HG03060 (cell line): ENCODE measurements around the gene ATXN1.
"Not testable (repeated sequence)": the region's sequence is repeated elsewhere in the genome, so short reads cannot be mapped to it uniquely, and the experiment has no call there.

Experiments
- ATAC-seq: cut with Tn5 transposase; IDR thresholded peaks from one replicate; pipeline ENCODE4 v1.9.1; 2021; ENCODE audit warnings: low read depth, moderate number of reproducible peaks; ENCODE audit not compliant: unreplicated experiment

ATXN1 gene

DNA sequence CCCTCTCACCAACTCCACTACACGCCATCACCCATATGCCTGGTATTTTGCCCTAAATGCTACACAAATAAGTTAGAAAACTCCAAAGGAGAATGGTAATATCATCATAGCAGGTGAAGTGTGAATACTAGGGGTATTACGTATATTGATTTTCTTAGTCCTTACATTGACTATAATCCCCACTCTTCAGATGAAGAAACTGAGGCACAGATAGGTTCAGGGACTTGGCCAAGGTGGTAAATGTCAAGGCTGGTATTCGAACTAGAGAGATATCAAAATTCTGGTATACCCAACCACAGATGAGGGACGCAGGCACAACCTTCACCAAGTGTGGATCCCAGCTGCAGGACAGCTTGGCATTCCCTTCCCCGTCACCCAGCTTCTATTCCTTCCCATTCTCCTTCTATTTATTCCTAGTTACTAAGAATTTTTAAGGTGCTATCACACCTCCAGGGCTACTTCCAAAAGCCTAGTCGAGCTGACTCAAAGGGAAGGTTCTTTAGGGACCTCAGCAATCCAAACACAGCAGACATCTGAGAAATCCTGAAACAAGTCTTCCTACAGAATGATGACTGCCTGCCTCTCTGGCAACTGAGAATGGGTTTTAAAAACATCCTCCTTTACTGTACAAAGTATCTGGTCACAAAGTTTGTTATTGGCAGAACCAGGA lies 32.6 kb downstream of the ATXN1 start:
- ATAC-seq = no peak

DNA sequence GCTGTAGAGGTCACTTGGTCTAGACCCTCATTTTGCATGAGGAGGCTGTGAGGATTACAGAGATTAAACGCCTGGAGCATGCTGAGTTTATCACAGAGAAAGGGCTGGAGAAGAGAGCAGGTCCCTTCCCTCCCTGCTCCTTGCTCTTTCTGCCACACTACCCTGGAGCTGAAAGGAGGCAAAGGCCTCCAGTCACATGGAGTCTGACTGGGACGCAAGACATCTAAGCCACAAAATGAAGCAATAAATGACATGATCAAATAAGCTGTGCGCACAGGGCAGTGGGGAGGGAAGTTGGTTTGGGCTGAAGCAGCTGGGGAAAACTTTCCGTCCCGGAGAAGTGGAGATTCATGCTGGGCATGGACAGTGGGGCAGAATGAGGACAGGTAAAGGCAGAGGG lies 33.3 kb downstream of the ATXN1 start:
- ATAC-seq = no peak

DNA sequence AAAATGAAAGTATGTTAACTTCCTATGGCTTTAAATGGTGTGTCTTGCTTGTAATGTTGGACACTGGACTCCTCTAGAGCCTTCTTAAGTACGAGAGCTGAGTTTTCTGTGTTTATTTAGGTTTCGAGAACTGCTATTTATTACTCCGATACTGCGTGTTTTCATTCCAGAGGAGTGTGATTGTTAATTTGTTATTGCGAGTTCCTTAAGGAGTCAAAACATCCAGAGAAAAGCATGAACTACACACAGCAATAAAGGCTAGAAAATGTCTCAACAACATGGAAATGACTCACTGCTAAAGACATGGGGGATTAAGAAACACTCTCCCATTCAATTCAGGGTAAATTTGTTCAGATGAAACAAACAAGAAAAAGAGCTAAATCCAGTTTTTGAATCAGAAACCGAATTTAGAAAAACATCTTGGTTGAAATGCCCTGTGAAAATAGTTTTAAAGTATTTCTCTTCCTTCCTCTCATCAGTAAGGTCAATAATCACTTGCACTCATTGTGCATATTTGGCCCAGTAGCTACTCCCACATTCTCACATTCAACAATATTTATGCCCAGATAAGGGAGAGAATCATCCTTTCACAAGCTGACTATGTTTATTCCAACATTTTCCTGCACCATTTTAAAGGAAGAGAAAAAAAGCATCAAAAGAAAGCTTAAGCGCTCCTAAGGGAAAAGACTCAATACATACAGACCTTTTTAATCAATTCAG lies 36.0 kb downstream of the ATXN1 start:
- no peak for ATAC-seq

DNA sequence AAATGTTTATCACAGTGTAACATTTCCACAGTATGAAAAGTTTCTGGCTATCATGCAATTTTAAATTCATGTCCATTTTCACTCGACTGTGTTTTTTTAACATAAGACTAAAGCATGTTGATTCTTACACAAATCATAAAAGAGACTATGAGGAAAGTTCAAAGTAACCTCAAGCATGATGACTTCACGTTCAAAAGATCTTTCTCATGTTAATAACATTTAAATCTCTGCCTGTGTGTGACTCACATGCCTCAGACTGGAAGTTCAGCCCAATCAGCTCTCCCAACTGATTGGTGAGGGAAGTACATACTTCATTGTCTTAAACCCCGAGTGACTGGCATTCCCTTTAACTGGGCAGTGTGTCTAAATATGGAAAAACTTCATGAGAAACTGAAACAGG lies 37.4 kb downstream of the ATXN1 start:
- no peak for ATAC-seq

DNA sequence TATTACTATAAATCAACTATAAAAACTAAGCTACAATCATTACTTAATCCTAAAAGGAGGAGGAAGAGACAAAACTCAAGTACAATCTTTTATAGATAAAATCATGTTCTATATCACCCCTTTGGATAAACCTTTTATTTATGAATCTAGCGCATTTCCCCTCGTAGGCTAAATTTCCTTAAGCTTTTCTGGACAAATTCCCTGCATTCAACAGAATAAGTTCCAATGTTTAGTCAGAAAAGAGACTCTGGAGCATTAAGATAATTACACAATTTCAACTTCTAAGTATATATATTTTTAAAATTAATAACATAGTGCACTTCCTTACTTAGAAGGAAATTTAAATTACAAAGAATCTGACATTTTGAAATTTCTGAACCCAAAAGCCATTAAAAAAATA lies 37.9 kb downstream of the ATXN1 start:
- ATAC-seq = no peak

DNA sequence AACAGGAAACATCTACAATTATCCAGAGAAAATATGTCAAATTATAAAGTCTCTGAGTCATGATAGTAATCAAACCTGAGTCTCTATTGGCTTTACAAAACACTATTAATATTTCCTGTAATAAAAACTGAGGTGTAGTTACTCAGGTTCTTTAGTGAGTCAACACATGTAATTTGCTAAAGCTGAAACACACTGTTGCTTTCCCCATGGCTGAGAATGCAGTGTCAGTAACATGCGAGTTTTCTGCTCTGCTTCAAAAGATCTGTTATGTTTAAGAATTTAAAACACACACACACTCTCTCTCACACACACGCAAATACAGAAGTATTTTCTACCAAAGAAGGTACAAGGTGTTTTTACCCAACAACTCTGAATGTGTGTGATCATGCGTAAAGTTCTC lies 38.6 kb downstream of the ATXN1 start:
- no peak for ATAC-seq

DNA sequence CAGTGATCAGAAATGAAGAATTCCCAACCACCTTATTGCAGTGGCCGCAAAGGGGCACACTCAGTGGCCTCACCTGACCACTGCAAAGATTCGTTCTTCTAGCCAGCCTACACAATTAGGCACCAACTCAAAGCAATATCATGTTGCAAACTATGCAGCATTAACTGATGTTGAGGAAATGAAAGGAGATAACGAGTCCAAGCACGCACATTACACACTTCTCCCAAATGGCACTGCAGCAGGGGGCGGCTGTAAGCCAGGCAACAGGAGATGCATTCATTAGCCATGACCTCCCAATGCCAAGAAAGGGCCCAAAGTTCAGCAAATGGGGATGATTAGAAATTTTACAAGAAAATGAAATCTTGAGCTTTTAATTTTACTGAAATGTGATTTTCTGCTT lies 39.3 kb downstream of the ATXN1 start:
- ATAC-seq = no peak

DNA sequence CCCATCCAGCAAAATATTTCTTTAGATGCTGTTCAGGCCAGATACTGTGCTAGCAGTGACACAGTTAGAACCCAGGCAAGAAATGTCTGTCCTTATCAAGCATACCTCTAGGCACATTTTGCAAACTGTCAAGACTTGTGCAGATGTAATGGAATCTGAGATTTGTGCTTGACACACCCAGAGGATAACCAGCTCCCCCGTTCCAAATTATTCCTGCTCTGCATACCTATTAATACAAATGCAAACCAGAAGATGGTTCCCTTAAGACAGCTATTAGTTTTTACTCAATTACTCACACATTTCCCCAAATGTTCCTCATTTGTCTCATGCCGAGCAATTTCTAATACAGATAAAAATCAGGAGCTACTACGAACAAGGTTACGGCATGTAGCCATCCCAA lies 40.4 kb downstream of the ATXN1 start:
- no peak for ATAC-seq

DNA sequence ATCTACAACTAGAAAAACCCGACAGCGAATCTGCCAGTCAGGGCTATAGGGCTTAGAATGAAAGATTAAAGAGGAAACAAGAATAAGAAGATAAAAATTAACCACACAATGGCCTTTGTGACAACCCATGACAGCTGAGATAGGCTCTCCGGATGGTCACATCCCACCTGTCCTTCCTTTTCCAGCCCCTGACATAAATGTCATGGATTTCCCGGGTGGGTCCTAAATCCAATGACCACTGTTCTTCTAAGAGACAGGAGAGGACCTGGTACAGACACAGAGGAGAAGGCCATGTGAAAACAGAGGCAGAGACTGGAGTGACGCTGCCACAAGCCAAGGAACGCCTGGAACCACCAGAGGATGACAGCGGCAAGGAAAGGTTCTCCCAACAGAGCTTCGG lies 41.8 kb downstream of the ATXN1 start:
- no peak for ATAC-seq

DNA sequence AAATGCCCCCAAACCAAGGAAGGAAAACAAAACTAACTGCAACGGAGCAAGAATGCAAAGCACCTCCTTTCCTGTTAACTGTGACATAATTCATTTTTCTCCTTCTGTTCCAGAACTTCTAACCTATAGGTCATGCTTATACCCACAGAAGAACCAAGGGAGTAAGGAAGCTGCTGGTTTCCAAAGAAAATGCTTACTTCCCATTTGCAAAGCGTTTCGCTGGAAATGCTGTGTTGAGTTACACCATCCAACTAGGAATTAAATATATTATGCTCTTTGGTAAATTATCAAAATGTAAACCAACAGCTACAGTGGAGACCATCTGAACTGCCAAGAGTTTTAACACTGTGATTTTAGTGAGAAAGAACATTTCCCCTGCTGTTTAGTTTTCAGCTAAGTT lies 42.9 kb downstream of the ATXN1 start:
- ATAC-seq = no peak

DNA sequence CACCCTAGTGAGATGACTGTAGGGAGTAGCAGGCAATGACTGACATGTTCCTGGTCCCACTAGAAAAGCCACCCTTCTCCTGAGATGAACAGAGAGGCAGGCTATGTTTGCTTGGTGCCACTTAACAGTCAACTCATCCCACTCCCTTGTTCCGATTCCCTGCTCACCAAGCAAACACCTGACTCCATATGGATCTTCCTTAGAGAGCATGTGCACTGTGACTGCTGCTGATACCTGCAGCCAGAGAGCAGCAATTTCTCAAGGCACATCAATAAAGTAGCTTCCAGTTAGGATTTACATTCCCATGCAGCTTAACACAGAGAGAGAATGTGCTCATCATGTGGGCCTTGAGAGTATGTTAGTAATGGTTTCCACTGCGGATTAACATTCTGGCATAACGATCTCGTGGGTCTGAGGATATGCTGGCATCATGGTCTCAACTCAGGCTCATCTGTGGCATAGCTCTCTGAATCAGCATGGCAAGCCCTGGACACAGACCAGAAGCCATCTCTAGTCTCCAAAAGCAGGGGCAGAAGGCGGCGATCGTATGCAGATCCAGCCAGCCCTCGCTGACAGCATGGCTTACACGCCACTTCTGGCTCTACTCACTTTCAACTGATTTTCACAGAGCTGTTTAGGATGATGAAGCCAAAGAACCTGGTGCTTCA lies 43.9 kb downstream of the ATXN1 start:
- ATAC-seq = no peak

DNA sequence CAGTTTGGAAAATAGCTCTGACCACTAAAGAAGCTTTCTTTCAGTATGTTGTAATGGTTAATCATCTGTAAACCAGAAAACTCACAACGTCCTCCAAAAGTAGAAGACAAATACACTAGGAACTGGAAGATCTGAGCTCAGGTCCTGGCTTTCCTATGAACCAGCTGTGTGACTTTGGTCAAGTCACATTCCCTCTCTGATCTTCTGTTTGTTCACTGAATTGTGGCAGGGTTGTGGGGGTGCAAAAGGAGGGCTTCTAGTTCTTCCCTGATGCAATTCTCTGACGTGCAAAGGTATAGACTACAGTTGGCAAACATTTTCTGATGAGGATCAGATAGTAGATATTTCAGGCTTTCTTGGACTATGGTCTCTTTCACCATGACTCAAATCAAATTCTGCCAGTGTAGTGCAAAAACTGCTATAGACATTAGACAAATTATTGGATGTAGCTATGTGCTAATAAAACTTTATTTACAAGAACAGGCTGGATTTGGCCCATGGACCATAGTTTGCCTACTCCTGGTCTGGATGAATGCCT lies 44.9 kb downstream of the ATXN1 start:
- ATAC-seq = no peak

DNA sequence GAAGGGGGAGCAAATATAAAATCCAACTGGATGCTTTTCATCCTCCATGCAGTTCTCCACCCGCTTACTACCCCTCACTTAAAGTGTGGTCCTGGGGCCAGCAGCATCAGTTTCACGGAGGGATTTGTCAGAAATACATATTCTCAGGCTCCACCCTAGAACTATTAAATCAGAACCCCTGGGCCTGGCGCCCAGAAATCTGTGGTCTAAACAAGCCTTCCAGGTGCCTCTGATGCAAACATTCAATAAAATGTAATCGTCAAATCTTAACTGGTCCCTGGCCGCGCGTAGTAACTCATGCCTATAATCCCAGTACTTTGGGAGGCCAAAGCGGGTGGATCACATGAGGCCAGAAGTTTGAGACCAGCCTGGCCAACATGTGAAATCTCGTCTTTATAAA lies 47.7 kb downstream of the ATXN1 start:
- ATAC-seq = no peak

DNA sequence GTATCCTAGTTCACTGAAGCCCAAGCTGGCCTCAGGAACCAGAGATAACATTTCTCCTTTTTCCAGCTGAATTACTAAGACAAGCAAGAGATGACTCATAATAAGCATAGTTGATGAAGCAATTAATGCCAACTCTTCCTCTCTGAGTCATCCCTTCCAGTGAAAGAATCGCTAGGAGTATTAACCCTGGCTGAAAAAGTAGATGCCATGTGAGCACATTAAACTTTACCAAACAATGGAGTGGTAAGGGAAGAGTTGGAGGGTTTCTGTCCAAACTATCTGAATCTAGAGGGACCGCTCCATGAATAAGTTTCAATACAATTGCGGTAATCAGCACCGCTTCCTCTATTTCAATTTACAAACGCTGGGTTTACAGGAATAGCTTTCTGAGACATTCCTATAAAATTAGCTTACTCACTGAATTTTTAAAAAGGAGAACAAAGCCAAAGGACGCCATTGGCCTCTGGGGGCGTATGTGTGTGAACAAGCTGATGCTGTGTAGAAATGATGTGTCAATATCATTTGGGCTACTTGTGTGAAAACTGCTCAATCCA lies 48.3 kb downstream of the ATXN1 start:
- ATAC-seq = no peak

DNA sequence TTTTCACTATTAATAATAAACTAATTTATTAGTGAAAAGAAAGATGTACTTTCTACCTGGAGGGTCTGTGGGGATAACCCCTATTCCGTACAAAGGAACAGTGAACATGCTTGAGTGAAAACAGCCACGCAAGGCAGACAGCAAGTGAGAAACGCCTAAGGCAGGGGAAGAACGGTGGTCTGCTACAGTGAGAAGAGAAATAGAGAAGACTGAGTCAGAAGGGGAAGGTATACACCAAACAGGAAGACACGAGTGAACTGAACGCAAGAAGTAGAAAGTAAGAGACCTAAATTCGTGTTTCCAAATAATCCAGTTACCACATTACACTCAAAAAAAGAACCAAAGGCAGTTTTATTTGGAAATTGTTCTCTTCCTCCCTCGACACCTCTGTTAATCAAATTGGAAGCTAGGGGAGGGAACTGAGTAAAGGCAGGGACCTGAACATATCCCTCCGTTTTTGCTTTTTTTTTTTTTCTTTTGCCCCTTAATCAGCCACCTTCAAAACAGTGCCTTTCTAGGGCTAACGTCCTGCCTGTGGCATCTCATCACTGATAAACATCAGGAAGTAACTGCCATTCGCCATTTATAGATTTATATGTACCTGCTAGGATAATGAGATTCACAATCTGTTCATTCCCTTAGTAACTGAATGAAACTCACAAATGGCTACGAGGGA lies 48.9 kb downstream of the ATXN1 start:
- no peak for ATAC-seq

DNA sequence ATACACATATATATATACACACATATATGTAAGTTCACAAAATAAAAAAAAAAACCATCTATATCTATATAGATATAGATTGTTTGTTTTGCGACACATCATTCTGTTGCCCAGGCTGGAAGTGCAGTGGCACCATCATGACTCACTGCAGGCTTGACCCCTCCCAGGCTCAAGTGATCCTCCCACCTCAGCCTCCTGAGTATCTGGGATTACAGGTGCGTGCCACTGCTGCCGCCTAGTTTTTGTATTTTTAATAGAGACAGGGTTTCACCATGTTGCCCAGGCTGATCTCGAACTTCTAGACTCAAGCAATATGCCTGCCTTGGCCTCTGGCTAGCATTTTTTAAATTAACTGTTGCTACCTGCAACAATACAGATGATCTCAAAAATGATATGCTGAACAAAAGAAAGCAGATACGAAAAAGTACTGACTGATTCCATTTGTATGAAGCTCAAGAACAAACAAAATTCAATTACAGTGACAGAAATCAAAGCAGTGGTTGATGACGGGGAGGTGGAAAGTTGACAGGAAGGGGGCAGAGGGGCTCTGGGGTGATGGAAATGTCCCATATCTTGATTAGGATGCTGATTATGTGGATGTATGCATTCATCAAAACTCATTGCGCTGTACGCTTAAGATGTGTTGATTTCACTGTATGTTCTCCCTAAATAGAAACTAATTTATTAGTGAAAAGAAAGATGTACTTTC lies 49.6 kb downstream of the ATXN1 start:
- no peak for ATAC-seq

DNA sequence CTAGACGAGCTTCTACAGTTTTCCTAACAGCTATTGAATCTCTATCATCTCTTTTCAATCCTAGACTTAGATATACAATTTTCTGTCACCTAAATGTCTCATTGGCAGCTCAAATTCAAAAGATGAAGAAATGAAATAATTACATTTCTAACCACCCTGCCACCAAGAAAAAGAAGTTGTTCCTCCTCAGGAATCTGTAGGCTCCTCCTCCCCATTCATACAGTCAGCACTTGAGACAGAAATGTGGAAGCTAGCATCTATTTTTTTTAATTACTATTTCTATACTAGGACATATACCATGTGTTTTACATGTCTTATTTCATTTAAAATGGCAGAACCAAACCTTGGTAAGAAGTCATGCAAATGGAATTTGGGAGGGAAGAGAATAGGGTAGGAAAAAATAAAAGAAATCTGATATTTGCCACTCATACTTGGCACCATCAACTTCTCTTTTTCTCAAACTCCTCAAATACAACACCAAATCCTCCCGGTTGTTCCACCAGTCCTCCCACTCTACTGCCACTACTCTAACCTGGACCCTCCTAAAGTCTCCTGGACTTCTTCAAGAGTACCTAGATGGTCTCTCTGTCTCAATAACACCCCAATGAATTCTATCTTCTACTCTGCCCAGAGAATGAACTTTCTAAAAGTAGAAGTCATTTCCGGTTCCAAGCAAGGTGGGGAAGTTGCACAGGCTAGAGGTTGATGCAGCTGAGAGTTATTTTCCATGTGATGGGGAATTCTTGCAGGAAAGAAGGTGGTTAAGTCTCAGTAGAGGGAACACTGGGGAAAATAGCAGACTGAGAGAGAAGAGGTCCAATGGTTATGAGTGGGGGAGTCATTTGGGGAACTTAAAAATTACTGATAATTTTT lies 54.1 kb downstream of the ATXN1 start:
- no peak for ATAC-seq

DNA sequence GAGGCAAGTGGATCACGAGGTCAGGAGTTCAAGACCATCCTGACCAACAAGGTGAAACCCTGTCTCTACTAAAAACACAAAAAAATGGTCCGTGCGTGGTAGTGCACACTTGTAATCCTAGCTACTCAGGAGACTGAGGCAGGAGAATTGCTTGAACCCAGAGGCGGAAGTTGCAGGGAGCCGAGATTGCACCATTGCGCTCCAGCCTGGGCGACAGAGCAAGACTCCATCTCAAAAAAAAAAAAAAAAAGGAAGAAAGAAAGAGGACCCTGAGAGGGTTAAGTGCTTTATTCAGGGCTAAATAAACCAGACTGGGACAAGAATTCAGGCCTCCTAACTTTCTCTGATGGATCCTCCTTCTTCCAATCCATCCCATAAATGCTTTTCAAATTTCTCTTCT lies 54.8 kb downstream of the ATXN1 start:
- ATAC-seq = not testable (repeated sequence)

DNA sequence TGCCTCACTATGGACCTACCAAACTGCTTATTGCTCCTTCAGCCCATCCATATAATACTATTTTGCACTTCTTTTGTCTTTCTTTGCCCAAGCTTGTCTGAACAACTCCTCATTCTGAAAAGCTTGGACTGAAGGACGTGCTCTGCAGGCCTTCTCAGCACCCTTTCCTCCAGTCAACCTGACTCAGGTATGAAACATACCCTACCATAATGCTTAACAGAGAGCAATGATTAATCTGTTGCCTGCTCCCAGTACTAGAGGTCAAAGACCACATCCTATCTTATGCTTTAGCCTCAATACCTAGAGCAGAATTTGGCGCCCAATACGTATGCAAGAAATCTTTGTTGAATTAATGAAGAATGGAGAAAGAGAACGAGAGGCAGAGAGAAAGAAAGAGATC lies 55.2 kb downstream of the ATXN1 start:
- ATAC-seq = no peak
